WTC11 (cell line): ENCODE data around the gene ANKRD18A. TPM values are rescaled to one million over a fixed set of nuclear protein-coding genes. Genes with fewer than 3 reads are reported as not detected.

Experiments used
- ATAC-seq: fragments of 200-7000 bp; cut with Tn5 transposase; 2 replicates; pipeline ENCODE4 v1.10.0; 2021; ENCODE audit warnings: mild to moderate bottlenecking, moderate library complexity
- CTCF ChIA-PET: fragments of 300-600 bp; sonication (Branson Sonifier 250); formaldehyde crosslinking; loops from one replicate; lab custom pipeline; 2021; ENCODE audit warnings: antibody characterized with exemption; lab: Charles Lee
- POLR2A ChIA-PET: fragments of 350-600 bp; sonication (Branson Sonifier 250); formaldehyde crosslinking; loops from one replicate; lab custom pipeline; 2021; ENCODE audit warnings: antibody characterized with exemption; lab: Charles Lee
- DNase-seq: peaks from one replicate; pipeline ENCODE4 v3.0.0; 2021; ENCODE audit warnings: low spot score
- H3K27ac Mint-ChIP-seq: 2 replicates; pipeline ENCODE4 v1.8.0; 2021; ENCODE audit warnings: mixed read lengths
- H3K27me3 Mint-ChIP-seq: 2 replicates; pipeline ENCODE4 v1.8.0; 2021; ENCODE audit warnings: low read depth, mild to moderate bottlenecking, moderate library complexity, mixed read lengths
- H3K36me3 Mint-ChIP-seq: 2 replicates; pipeline ENCODE4 v1.8.0; 2021; ENCODE audit warnings: mixed read lengths
- H3K4me1 Mint-ChIP-seq: 2 replicates; pipeline ENCODE4 v1.8.0; 2022; ENCODE audit warnings: mixed read lengths
- H3K4me3 Mint-ChIP-seq: 2 replicates; pipeline ENCODE4 v1.8.0; 2021; ENCODE audit warnings: mild to moderate bottlenecking, moderate library complexity, mixed read lengths
- H3K9me3 Mint-ChIP-seq: 2 replicates; pipeline ENCODE4 v1.8.0; 2021; ENCODE audit warnings: mixed read lengths
- AR ChIP-seq: fragments of 250-450 bp; sonication (Bioruptor Pico); IDR thresholded peaks from 2 replicates; pipeline ENCODE4 v1.9.0; 2021; ENCODE audit warnings: mild to moderate bottlenecking
- ATF1 ChIP-seq: sonication (generic); formaldehyde crosslinking; IDR thresholded peaks from 2 replicates; pipeline ENCODE4 v1.8.1; 2023; ENCODE audit warnings: mild to moderate bottlenecking, moderate library complexity, missing genetic modification reagents
- ATF3 ChIP-seq: sonication (generic); formaldehyde crosslinking; conservative IDR thresholded peaks from 2 replicates; pipeline ENCODE4 v1.8.1; 2022; ENCODE audit warnings: mild to moderate bottlenecking, missing genetic modification reagents
- CDX4 ChIP-seq: fragments of 250-450 bp; sonication (Bioruptor Pico); IDR thresholded peaks from 2 replicates; pipeline ENCODE4 v1.9.0; 2021; ENCODE audit warnings: moderate library complexity, mild to moderate bottlenecking, inconsistent platforms, borderline replicate concordance
- E2F1 ChIP-seq: sonication (generic); formaldehyde crosslinking; IDR thresholded peaks from 2 replicates; pipeline ENCODE4 v1.8.0; 2022; ENCODE audit warnings: mild to moderate bottlenecking, missing genetic modification reagents
- FOXP4 ChIP-seq: sonication (generic); formaldehyde crosslinking; IDR thresholded peaks from 2 replicates; pipeline ENCODE4 v1.8.0; 2022; ENCODE audit warnings: mild to moderate bottlenecking, missing genetic modification reagents
- GRHL2 ChIP-seq: fragments of 250-450 bp; sonication (Bioruptor Pico); IDR thresholded peaks from 2 replicates; pipeline ENCODE4 v1.8.0; 2022; ENCODE audit warnings: mild to moderate bottlenecking, moderate library complexity; ENCODE audit not compliant: insufficient replicate concordance, severe bottlenecking
- HMGA2 ChIP-seq: fragments of 250-450 bp; sonication (Bioruptor Pico); IDR thresholded peaks from 2 replicates; pipeline ENCODE4 v1.4.0; 2021; ENCODE audit warnings: mild to moderate bottlenecking, moderate library complexity
- IRF2 ChIP-seq: sonication (generic); formaldehyde crosslinking; IDR thresholded peaks from 2 replicates; pipeline ENCODE4 v1.8.0; 2022; ENCODE audit warnings: low read depth, missing genetic modification reagents, borderline replicate concordance
- NFATC4 ChIP-seq: fragments of 250-450 bp; sonication (Bioruptor Pico); IDR thresholded peaks from 2 replicates; pipeline ENCODE4 v1.9.0; 2021; ENCODE audit warnings: mild to moderate bottlenecking
- NFYB ChIP-seq: sonication (generic); formaldehyde crosslinking; conservative IDR thresholded peaks from 2 replicates; pipeline ENCODE4 v1.8.0; 2022; ENCODE audit warnings: low read depth, missing genetic modification reagents
- OVOL2 ChIP-seq: fragments of 250-450 bp; sonication (Bioruptor Pico); IDR thresholded peaks from 2 replicates; pipeline ENCODE4 v1.9.0; 2021; ENCODE audit warnings: mild to moderate bottlenecking, borderline replicate concordance
- TEAD1 ChIP-seq: sonication (generic); formaldehyde crosslinking; IDR thresholded peaks from 2 replicates; pipeline ENCODE4 v1.8.0; 2022; ENCODE audit warnings: mild to moderate bottlenecking, missing genetic modification reagents
- USF1 ChIP-seq: sonication (generic); formaldehyde crosslinking; IDR thresholded peaks from 2 replicates; pipeline ENCODE4 v1.8.0; 2022; ENCODE audit warnings: mild to moderate bottlenecking, missing genetic modification reagents
- ZNF232 ChIP-seq: sonication (generic); formaldehyde crosslinking; IDR thresholded peaks from 2 replicates; pipeline ENCODE4 v1.8.0; 2022; ENCODE audit warnings: mild to moderate bottlenecking, missing genetic modification reagents
- ZNF263 ChIP-seq: sonication (generic); formaldehyde crosslinking; IDR thresholded peaks from 2 replicates; pipeline ENCODE4 v1.8.1; 2022; ENCODE audit warnings: low read depth, mild to moderate bottlenecking, moderate library complexity, missing genetic modification reagents
- ZNF281 ChIP-seq: sonication (generic); formaldehyde crosslinking; IDR thresholded peaks from 2 replicates; pipeline ENCODE4 v1.8.0; 2023; ENCODE audit warnings: mild to moderate bottlenecking, missing genetic modification reagents
- ZNF512 ChIP-seq: sonication (generic); formaldehyde crosslinking; IDR thresholded peaks from 2 replicates; pipeline ENCODE4 v1.8.1; 2022; ENCODE audit warnings: missing genetic modification reagents, borderline replicate concordance
- ZNF671 ChIP-seq: fragments of 250-450 bp; sonication (Bioruptor Pico); IDR thresholded peaks from 2 replicates; pipeline ENCODE4 v1.8.0; 2021; ENCODE audit warnings: mild to moderate bottlenecking
- total RNA-seq: library from RNA; stranded (reverse); gene quantifications from 3 replicates; pipeline ENCODE4 v1.2.3, GENCODE V29; 2021

ANKRD18A gene
- total RNA-seq, 1 experiment from 2014 or later, result 15.7 TPM

GRCh38 chr9:38650564-38650963 lies 30.2 kb upstream of the ANKRD18A start (continued):
- TF ChIP-seq ATF3 (CRISPR knock-in tag), result no peak
- no peak for TF ChIP-seq ZNF512 (CRISPR knock-in tag)
- TF ChIP-seq E2F1 (CRISPR knock-in tag), result no peak
- TF ChIP-seq NFYB (CRISPR knock-in tag), result no peak
- no peak for TF ChIP-seq IRF2 (CRISPR knock-in tag)
- TF ChIP-seq GRHL2, result no peak
- no peak for TF ChIP-seq HMGA2 (CRISPR knock-in tag)

- ATAC-seq, result no peak
- TF ChIP-seq IRF2 (CRISPR knock-in tag), result no peak
- no peak for TF ChIP-seq ZNF671 (CRISPR knock-in tag)
- no peak for TF ChIP-seq TEAD1 (CRISPR knock-in tag)
- no peak for TF ChIP-seq OVOL2 (CRISPR knock-in tag)
- TF ChIP-seq ZNF281 (CRISPR knock-in tag), result no peak
- no peak for TF ChIP-seq NFATC4 (CRISPR knock-in tag)
- TF ChIP-seq AR (CRISPR knock-in tag), result no peak
- TF ChIP-seq CDX4, result no peak
- TF ChIP-seq FOXP4, result no peak
- TF ChIP-seq ZNF232 (CRISPR knock-in tag), result no peak
- no peak for TF ChIP-seq USF1 (CRISPR knock-in tag)
- TF ChIP-seq ZNF263 (CRISPR knock-in tag), result no peak
- no peak for TF ChIP-seq ATF1 (CRISPR knock-in tag)
- no peak overlapping the region for H3K4me3 Mint-ChIP-seq
- no peaks in the 10 kb centered on the region; the same call in 1 of the 2 replicates for H3K27me3 Mint-ChIP-seq
- H3K9me3 Mint-ChIP-seq, result peaks cover 18% of the 10 kb centered on the region
- ChIA-PET POLR2A (no interaction called here), CTCF (no interaction called here)
- no peak overlapping the region for H3K27ac Mint-ChIP-seq
- H3K36me3 Mint-ChIP-seq, result no peaks in the 10 kb centered on the region
- H3K4me1 Mint-ChIP-seq, result no peaks in the 10 kb centered on the region
- no peak for DNase-seq
These were observed 29.5 kb upstream of the ANKRD18A start for GRCh38 chr9:38649731-38650363.
